Head of caudate nucleus (tissue), 42 donors: Measurements from ENCODE around the gene CCNC.
"Not testable (repeated sequence)": the region's sequence is repeated elsewhere in the genome, so short reads cannot be mapped to it uniquely, and the experiment has no call there.

ENCODE experiments used
- DNase-seq, 42 donors: peaks; one replicate each; pipeline versions ENCODE4 v3.0.0 to v3.0.0-alpha.2; 2020 to 2021; ENCODE audit warnings: mixed read lengths in 7 of 42
- intact Hi-C: fragments of 100-400 bp; cut with DNase I; formaldehyde crosslinking; loops from one replicate; pipeline ENCODE4 v1.15.0; 2022

CCNC gene

DNA sequence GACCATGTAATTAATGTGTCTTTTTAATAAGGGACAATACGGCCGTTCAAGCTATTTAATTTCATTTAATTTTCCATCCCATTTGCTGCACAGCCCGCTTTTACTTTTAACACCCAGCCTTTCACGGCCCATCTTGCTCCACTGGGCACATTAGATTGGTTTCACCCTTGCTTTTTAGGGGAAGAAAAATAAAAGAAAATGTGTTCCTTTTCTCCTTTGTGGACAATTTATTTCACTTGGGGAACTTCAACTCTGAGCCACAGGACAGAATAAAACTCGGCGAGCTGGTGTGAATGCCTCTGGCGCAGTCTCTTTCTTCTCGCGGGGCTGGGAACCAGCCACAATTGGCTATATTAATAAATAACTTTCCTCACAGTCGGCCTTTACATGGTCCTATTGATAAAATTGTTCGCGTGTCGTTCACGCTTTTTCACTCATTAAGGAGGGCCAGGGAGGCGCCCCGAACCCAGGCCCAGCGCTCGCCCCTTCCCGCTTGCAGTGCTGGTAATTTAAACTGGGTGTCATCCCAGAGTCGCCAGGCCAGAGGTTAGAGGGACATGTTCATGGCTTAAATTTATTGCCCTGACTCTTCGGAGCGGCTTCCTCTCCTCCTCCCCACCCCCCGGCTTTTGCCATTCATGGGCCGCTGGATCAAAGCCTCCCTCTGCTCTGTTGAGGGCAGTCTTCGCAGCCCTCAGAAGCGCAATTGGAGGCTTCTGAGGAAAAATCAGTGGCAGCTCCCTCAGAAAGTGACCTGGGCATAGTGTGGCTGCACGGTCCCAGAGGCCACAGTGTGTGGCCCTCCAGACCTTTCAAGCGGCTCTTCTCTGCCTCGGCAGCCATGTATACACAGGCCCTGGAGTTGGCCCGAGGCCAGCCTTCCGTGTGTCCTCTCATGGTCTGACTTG is 36.0 kb upstream of the CCNC start:
- intact Hi-C loops = no loop called here
- DNase-seq = no peak

DNA sequence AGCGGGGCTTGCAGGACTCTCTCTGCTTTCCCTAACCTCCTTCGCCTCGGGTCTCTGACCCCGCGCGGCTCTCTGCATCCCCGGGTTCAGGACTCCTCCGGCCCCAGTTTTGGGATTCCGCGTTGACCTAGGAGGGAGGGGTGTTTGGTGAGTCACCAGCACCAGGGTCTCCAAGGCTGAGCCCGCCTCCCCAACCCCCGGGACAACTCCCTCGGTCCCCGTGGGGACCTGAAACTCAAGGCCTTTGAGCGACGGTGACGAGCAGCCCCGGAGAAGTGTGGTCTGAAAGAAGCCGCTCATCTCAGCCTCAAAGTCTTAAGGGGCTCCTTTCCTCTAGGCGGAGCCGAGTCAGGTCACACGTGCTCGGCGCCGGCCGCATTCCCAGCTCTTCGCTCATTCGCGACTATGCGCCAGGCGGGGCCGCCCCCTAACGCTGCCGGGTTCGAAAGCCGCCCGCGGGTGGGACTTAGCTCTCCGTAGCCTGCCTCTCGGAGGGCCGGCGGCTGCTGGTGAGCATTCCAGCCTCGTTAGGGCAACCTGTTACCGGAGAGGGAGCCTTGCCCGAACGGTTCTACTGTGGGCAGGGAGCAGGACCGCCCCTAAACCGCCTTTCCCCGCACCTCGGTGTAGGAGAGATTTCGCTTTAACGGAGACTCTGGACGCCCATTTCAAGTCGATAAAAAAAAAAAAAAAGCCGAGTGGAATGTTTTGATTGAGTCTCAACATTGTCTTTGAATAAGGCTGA is 35.1 kb upstream of the CCNC start:
- intact Hi-C loops = no loop called here
- no peak for DNase-seq

DNA sequence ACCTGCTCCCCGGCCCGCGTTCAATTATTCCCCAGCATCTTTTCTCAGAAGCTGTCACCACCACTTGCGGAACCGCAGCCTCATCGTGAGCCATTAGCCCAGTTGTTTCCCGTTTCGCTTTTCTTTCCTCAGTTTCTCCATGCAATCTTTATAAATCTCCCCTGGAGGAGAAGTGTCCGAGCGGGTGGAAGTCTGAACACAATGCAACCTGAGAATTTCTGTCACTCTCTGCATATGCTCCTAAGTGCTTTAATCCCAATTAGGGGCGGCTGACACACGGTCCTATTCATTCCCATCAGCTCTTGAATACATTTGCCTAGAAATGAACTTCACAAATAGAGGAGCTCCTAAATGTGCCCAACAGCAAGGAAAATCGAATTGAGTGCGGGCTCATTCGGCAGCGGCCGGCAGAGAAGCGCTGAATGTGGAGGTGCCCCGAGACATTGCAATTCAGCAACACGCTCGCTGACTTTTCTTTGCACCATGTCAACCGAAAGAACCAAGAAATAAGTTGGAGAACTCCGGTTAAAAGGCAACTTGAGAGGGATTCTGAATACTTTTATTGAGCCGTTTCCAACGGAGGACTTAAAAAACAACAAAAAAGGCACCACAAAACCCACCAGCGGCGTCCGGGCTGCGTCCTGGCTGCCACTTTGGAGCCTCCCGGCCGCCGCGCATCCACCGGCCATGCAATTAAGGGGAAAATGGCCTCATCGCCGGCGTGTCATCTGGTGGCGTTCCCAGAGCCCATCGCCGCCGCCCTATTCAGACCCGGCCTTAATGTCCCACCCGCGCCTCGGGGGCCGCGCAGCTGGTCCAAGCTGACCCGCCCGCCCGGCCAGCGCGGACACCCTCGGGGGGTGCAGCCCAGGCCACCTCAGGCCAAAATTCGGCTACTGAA is 34.3 kb upstream of the CCNC start:
- intact Hi-C loops = no loop called here
- DNase-seq = no peak

DNA sequence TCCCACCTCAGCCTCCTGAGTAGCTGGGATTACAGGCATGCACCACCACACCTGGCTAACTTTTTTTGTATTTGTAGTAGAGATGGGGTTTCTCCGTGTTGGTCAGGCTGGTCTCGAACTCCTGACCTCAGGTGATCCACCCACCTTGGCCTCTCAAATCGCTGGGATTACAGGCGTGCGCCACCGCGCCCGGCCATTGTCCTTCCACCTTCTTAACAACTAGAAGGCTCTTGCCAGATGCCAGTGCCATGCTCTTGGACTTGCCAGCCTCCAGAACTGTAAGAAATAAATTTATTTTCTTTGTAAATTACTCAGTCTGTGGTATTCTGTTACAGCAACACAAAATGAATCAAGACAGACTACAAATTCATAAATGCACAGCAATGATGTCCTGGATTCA is 26.2 kb upstream of the CCNC start:
- not testable (repeated sequence) for DNase-seq
- intact Hi-C loops = loop anchor here (10.0 kb wide), 1 partner anchor 870 kb away; the partner anchor contains the start of gene SIM1

DNA sequence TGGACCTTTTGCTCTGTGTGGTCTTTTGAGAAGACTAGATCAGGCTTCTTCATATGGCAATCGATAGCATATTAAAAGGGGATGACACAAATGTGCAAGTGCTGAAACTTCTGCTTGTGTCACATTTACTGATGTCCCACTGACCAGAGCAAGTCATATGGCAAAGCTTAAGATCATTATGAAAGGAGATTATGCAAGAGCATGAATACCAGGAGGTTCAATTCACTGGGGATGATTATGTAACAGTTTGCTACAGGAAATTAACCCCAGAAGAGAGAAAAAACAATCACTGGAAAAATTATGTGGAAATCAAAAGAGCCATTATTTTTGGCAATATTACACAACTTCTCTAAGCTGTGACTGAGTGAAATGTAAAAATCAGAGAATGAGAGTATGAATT is 24.4 kb upstream of the CCNC start:
- DNase-seq = no peak
- intact Hi-C loops = loop anchor here (10.0 kb wide), 1 partner anchor 872 kb away; the partner anchor contains the start of gene SIM1

DNA sequence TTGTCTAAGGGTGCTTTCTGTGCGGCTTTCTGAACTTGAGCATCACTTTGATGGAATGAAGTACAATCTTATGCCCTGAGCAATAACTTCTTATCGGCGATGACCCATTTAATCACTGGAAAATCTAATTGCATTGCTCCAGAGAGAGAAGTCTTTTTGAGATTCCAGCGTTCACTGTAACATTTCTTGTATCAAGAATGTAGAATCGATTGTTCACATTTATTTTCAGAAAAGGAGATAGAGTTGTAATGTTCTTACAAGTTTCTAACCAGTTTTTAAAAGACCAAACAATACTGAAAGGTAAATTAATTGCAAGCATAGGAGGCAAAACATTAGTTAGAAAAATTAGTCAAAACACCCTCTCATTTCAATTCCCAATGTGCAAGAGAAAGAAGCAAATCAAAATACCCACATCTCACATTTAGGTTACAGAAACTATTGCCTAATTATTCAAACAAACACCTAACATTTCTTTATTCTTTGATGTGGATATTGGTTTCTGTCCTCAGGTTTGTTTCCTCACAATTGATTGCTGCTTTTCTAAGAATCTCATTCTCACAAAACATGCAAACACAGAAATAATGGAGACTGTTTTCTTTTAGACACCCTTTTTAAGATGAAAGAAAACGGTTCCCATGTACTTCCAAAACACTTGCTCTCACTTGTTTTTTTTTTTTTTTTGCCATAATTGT is 23.4 kb upstream of the CCNC start:
- intact Hi-C loops = loop anchor here (10.0 kb wide), 1 partner anchor 873 kb away; the partner anchor contains the start of gene SIM1
- DNase-seq = no peak

DNA sequence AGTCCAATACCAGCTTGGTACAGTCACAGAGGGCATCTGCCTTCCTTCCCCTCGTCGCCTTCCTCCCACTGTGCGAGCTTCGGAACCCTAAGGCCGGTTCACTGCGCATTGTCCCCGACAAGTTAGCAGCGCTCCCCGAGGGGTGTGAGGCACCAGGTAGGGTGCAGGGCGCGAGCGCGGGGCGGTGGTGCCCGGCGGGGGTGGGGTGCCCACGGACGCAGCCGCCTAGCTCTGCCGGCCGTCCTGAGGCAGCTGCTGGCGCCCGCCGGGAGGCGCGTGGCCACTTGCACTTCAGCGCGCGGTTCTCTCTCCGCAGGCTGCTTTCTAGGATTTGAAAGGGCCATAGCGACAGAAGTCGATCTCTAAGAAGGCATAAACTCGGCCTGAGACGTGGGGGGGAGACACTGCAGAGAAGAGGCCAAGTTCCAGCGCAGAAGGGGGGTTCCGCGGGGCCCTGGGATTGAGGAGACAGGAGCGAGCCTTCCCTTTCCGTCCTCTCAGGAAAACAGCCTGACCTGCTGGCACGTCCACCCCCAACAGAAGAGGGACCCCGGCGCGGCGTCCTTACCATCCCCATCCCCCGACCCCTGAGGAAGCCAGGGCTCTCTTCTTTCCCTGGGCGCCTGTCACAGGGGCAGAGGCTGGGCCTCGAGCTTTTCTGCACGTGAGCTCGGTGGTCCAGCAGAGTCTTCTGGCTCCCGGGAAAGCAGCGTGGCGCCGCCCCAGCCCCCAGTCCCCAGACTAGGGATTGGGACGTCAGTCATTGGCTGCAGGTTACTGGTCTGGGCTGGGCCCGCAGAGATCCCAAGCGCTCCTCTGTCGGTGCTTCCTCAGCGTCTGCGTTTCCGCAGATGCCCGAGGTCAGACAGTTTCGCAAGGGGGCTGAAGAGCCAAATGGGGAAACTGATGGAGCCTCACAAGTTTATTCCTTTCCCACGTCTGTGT is 22.5 kb upstream of the CCNC start:
- intact Hi-C loops = loop anchor here (10.0 kb wide), 1 partner anchor 874 kb away; the partner anchor contains the start of gene SIM1
- DNase-seq = no peak

DNA sequence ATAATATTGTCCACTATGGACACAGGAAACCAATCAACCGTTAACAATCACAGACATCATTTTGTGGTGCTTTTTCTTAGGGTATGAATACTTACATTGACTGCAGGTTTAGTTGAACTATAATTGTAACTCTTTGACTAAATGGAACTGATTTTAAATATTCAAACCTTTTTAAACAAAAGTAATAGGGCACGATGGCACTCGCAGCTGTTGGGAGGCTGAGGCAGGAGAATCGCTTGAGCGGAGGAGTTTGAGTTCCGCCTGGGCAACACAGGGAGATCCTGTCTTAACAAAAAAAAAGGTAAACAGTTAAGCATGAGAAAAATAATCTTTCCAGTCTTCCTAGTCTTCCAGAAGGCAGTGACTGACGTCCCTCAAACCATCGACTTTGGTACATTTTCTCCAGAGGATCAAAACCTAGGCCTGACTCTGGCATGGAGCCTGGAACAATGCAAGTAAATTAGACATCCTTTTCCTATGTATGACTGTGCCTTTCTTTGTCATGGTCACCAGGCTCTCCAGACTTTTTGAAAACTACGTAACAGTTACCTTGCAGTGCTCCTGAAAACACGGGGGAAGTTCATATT is 21.5 kb upstream of the CCNC start:
- intact Hi-C loops = loop anchor here (10.0 kb wide), 1 partner anchor 875 kb away; the partner anchor contains the start of gene SIM1
- no peak for DNase-seq

DNA sequence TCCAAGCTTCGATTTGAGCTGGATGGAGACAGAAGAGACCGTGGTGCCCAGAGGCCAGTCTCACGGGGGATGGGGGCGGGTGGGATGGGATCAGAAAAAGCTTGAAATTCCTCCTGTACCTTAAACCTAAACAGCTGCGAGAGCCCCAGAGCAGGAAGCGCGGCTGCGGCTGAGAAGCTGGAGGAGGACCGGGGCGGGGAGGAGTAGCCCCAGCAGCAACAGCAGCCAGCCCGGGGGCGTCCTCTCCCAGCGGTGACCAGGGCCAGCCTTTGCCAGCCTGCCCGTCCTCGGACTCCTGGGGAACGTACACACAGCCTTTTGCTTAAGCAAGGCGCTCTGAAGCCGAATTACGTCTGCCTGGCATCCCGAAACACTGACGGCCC is 20.8 kb upstream of the CCNC start:
- DNase-seq = no peak
- intact Hi-C loops = no loop called here

DNA sequence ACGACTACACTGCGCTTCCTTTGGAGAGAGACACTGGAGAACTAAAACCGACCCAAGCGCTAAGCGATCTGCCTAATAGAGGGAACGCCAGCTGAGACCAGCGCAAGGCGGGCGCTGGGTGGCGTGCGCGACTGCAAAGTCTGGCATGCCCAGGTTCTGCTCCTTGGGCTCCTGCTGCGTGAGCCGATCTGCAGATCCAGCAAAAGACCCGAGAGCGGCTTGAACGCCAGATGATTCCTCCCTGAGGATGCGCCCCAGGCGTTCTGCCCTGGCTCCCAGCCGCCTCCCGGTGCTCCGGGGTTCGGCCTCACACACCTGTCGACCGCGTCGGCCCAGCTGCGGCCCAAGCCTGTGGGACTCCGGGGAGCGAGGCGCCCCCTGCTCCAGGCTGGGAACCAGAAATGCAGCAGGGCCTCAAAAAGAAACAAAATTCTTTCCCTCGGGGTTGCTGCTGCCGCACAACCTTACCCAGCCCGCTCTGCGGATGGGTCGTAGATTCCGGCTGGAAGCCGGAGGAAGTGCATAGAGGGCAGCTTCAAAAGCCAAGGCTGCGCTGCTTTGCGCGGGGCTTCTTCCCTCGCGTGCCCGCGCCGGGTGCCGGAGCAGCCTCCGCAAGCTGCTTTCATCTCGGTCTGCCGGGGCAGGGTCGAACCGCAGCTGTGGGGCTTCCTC is 20.3 kb upstream of the CCNC start:
- intact Hi-C loops = no loop called here
- DNase-seq = peak in 41 of 42 donors; percentile 29 to 82 (median 67)

DNA sequence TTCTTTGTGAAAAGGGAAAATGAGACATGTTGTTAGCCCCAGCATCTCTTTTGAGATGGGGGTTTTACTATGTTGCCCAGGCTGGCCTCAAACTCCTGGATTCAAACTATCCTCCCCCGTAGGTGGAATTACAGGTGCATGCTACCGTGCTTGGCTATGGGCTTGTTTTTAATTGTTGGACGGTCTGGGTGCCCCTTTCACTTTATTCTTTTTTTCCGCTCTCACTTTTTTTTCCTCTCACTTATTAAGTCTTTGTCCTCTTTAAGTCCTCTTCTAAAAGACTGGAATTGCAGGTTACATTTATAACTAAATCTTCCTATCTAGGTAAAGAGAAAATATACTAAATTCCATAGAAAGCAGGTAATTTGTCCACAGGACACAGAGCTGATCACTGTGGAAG is 19.3 kb upstream of the CCNC start:
- DNase-seq = no peak
- intact Hi-C loops = no loop called here

DNA sequence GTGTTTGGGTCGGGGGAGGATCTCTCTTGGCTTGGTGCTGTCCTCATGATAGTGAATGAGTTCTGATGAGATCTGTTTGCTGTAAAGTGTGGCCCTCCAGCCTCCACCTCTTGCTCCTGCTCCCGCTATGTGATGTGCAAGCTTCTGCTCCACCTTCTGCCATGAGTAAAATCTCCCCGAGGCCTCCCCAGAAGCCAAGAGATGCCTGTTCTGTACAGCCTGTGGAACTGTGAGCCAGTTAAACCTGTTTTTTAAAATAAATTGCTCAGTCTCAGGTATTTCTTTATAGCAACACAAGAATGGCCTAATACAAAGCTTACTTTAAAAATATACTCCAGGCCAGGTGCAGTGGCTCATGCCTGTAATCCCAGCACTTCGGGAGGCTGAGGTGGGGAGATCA is 11.3 kb upstream of the CCNC start:
- intact Hi-C loops = no loop called here
- DNase-seq = no peak

DNA sequence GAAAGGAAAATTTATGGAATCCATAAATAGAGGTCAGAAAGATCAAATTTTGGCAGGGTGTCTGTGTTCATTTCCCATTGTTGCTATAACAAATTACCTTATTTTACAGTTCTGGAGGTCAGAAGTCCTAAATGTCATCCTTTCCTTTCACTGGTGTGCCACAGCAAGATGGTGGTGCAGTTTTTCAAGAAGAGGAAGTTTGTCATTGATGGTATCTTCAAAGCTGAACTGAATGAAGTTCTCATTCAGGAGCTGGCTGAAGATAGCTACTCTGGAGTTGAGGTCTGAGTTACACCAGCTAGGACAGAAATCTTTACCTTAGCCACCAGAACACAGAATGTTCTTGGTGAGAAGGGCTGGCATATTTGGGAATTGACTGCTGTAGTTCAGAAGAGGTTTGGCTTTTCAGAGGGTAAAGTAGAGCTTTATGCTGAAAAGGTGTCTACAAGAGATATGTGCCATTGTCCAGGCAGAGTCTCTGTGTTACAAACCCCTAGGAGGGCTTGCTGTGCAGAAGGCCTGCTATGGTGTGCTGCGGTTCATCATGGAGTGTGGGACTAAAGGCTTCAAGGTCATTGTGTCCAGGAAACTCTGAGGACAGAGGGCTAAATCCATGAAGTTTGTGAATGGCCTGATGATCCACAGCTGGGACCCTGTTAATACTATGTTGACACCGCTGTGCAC is 7.2 kb upstream of the CCNC start:
- intact Hi-C loops = no loop called here
- DNase-seq = no peak

DNA sequence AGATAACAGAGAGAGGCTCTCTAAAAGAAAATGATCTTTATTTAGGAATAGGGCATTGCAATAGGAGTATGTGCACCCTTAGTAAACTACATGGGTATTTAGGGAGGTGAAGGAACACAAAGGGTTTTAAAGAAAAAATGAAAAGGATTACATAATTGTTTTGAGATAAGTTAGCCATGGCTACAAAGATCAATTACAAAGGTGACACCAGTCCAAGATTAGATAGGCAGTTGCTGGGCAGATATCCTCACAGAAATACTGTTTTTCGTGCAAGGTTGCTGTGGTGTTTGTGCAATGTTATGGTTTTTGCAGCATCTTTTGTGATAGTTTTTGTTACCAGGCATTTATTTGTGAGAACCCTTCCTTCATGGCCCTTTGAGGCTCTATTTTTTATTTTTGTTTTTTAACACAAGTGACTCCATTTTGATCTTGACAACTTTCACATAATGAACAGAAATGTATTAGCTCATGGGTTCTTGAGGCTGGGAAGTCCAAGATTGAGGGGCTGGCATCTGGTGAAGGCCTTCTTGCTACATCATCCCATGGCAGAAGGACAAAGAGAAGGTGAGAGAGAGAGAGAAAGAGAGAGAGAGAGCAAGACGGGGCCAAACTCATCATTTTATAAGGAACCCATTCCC is 5.6 kb upstream of the CCNC start:
- intact Hi-C loops = no loop called here
- no peak for DNase-seq

DNA sequence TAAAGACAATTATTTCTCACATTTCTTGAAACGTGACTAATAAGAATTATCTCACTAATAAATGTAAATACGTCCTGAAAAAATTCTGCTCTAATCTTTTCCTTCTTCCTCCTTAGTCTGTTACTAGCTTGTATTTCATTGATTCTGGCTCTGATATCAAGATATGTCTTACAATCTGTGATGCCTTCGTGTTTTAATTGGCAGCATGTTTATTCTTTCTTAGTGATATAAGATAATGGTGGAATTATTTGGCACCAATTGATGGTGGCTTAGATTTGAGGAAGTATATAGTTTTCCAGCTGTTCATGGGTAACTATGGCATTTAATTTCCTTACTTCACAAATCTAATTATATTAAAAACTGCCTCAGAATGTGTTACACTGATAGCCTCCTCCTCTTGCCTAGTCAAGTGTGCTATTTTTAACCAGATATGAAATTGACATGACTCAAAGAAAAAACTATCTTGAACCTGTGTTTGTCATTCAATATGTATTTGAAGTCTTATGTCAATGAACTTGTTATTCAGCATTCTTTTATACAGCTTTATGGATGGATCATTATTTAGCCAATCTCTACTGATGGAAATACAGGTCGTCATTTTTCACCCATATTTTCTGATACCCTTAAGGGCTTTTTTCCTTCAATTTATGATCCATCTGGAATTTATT is 5.3 kb downstream of the CCNC start:
- intact Hi-C loops = no loop called here
- DNase-seq = no peak
